Measurements from ENCODE around the gene MED26. TPM values are rescaled to one million over a fixed set of nuclear protein-coding genes. Genes with fewer than 3 reads are reported as not detected.
A peak's percentile ranks its signal among the peaks of the same experiment; 100 is the strongest.

MED26 gene
- total and polyA plus RNA-seq, 9 of the 15 experiments (the other 6 are each of a cell fraction or from before 2014, with no cell fraction given) = 0.71 to 15.1 (median 6.2) TPM

- no peak overlapping the region for H3K4me3 ChIP-seq
- CTCF ChIA-PET (ENCODE audit: low intra/inter-chr PET ratio) = no interaction called here
- in situ Hi-C loops (cut with MboI) (no loop called here), intact Hi-C loops (cut with micrococcal nuclease) (no loop called here)
- H3K9ac ChIP-seq (ENCODE audit: insufficient read depth in 1 of 2, low read depth in 2 of 2, low read length in 2 of 2) = peak overlapping the region in 1 of 2 experiments; percentile 6; a peak in 1 of 4 replicates
- TF ChIP-seq USF1 (CRISPR knock-in tag; IDR thresholded peaks at IDR 0.05) = no peak
- TF ChIP-seq ZNF780A (CRISPR knock-in tag; IDR thresholded peaks at IDR 0.05) = no peak
- TF ChIP-seq HNRNPK (IDR thresholded peaks at IDR 0.05; ENCODE audit: low read depth, low read length, poor library complexity, severe bottlenecking) = no peak
- TF ChIP-seq JUND (IDR thresholded peaks at IDR 0.05; ENCODE audit: borderline replicate concordance, low read depth, low read length) = no peak
- TF ChIP-seq JUND (tag; IDR thresholded peaks at IDR 0.05; ENCODE audit: borderline replicate concordance, low read depth, low read length) = no peak
- TF ChIP-seq, protein P1, sequence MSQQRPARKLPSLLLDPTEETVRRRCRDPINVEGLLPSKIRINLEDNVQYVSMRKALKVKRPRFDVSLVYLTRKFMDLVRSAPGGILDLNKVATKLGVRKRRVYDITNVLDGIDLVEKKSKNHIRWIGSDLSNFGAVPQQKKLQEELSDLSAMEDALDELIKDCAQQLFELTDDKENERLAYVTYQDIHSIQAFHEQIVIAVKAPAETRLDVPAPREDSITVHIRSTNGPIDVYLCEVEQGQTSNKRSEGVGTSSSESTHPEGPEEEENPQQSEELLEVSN (IDR thresholded peaks at IDR 0.05; ENCODE audit: borderline replicate concordance in 1 of 2, extremely low read depth in 1 of 2, insufficient read depth in 1 of 2, insufficient read length in 1 of 2, low read depth in 1 of 2, low read length in 1 of 2, poor library complexity in 1 of 2, severe bottlenecking in 1 of 2) = no peak
- no peak for TF ChIP-seq CREBBP (IDR thresholded peaks at IDR 0.05; ENCODE audit: low read depth, low read length)
- TF ChIP-seq XRCC4 (IDR thresholded peaks at IDR 0.05; ENCODE audit: extremely low read depth, insufficient read depth, insufficient read length) = no peak
- no peak for TF ChIP-seq PURB (CRISPR knock-in tag; IDR thresholded peaks at IDR 0.05; ENCODE audit: low read depth)
- no peak for TF ChIP-seq GATA2 (CRISPR knock-in tag; IDR thresholded peaks at IDR 0.05)
- no peak for TF ChIP-seq CC2D1A (IDR thresholded peaks at IDR 0.05)
- no peak for TF ChIP-seq CBX3 (IDR thresholded peaks at IDR 0.05; ENCODE audit: borderline replicate concordance in 1 of 2, low read length in 2 of 2)
- TF ChIP-seq ZNF79 (CRISPR knock-in tag; IDR thresholded peaks at IDR 0.05; ENCODE audit: low read depth) = no peak
- TF ChIP-seq CBFB (CRISPR knock-in tag; IDR thresholded peaks at IDR 0.05) = no peak
- no peak for TF ChIP-seq LARP7 (IDR thresholded peaks at IDR 0.05)
- TF ChIP-seq EP400 (IDR thresholded peaks at IDR 0.05) = no peak
- TF ChIP-seq, protein P2, sequence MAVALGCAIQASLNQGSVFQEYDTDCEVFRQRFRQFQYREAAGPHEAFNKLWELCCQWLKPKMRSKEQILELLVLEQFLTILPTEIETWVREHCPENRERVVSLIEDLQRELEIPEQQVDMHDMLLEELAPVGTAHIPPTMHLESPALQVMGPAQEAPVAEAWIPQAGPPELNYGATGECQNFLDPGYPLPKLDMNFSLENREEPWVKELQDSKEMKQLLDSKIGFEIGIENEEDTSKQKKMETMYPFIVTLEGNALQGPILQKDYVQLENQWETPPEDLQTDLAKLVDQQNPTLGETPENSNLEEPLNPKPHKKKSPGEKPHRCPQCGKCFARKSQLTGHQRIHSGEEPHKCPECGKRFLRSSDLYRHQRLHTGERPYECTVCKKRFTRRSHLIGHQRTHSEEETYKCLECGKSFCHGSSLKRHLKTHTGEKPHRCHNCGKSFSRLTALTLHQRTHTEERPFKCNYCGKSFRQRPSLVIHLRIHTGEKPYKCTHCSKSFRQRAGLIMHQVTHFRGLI (CRISPR knock-in tag; IDR thresholded peaks at IDR 0.05) = no peak
- TF ChIP-seq RBFOX2 (IDR thresholded peaks at IDR 0.05; ENCODE audit: low read depth, low read length) = no peak
- no peak for TF ChIP-seq GATAD2B (IDR thresholded peaks at IDR 0.05; ENCODE audit: borderline replicate concordance)
- TF ChIP-seq MYC (IDR thresholded peaks at IDR 0.05; ENCODE audit: low read depth, low read length) = no peak
- TF ChIP-seq MYC (CRISPR knock-in tag; IDR thresholded peaks at IDR 0.05; ENCODE audit: borderline replicate concordance, low read depth) = no peak
- H3K9me3 ChIP-seq (replicated peaks; ENCODE audit: control insufficient read depth, insufficient read depth, low read depth, low read length) = no peaks in the 10 kb centered on the region
- H3K27me3 ChIP-seq (ENCODE audit: control insufficient read depth in 2 of 2, insufficient read depth in 2 of 2, low read length in 2 of 2) = no peaks in the 10 kb centered on the region
- peak overlapping the region; percentile 2; the same call in 1 of the 3 replicates for H3K27ac ChIP-seq (ENCODE audit: extremely low read depth, low read depth, low read length)
- DNase-seq (ENCODE audit: extremely low read depth in 1 of 4, low spot score in 3 of 4) (peak in 1 of 4 experiments; percentile 4), ATAC-seq (no peak), FAIRE-seq (no peak)
- 92% methylated on average over 8 of the region's 8 CpGs for WGBS (ENCODE audit: insufficient coverage, low coverage, missing lambda C conversion rate)
- H3K4me2 ChIP-seq (ENCODE audit: insufficient read depth, low read length) = no peak overlapping the region
- H3K36me3 ChIP-seq (ENCODE audit: control insufficient read depth, insufficient read depth, low read length) = peaks cover 67% of the 10 kb centered on the region
- no peaks in the 10 kb centered on the region for H4K20me1 ChIP-seq (replicated peaks; ENCODE audit: control insufficient read depth, insufficient read depth, low read length)
- no TSS peak for BruUV-seq (replicated peaks)
- H2AFZ ChIP-seq (ENCODE audit: low read depth, low read length) = no peak overlapping the region
- POLR2A ChIA-PET = interaction anchor here (0.6 to 2.1 kb wide), 4 partner anchors 8 to 19 kb away, joined by 3 to 7 read pairs (median 6); partner anchors contain the start of gene SLC35E1
- no peaks in the 10 kb centered on the region for H3K9me1 ChIP-seq (ENCODE audit: control insufficient read depth, insufficient read depth, low read length)
- peaks cover 6 to 16% of the 10 kb centered on the region in 2 experiments; a peak in 3 of 5 replicates for H3K4me1 ChIP-seq (replicated peaks in 1 of 2; ENCODE audit: control insufficient read depth in 2 of 2, insufficient read depth in 2 of 2, low read length in 2 of 2)
- peaks cover 5% of the 10 kb centered on the region; the same call in 2 of the 3 replicates for H3K79me2 ChIP-seq (ENCODE audit: control insufficient read depth, insufficient read depth, low read length)
These were observed 66.6 kb downstream of the MED26 start for GRCh38 chr19:16561382-16561781.

All from K562 (cell line).